Stimulated activated CD4-positive, alpha-beta T cell treated with anti-CD3 and anti-CD28 coated beads, Interleukin-4, amount 100 ng/mL, for 4 hours (primary cell): Measurements from ENCODE around the gene ETDB.
A peak's percentile ranks its signal among the peaks of the same experiment; 100 is the strongest.
"Not testable (repeated sequence)": the region's sequence is repeated elsewhere in the genome, so short reads cannot be mapped to it uniquely, and the experiment has no call there.

ENCODE experiments used
- DNase-seq, 2 experiments: peaks; one replicate each; pipeline ENCODE4 v3.0.0-alpha.2; 2020

ETDB gene

GRCh38 chrX:135120056-135120576 is at the start of gene ETDB:
TSS of gene ETDB (minus strand) at chrX:135120526. CDS start at chrX:135119261, 1,265 bp downstream.
- not testable (repeated sequence) for DNase-seq

GRCh38 chrX:135169534-135169933 is 49.2 kb upstream of the ETDB start:
- DNase-seq: not testable (repeated sequence)

- no peak for DNase-seq
Observed at GRCh38 chrX:135168486-135168885, 48.2 kb upstream of the ETDB start.

- DNase-seq: not testable (repeated sequence)
Observed at GRCh38 chrX:135154688-135155087, 34.4 kb upstream of the ETDB start.

GRCh38 chrX:135126145-135126544 is 5.8 kb upstream of the ETDB start:
- not testable (repeated sequence) for DNase-seq

GRCh38 chrX:135116064-135116463 is 4.3 kb downstream of the ETDB start:
- DNase-seq: not testable (repeated sequence)

- no peak for DNase-seq
Observed at GRCh38 chrX:135114392-135114791, 5.9 kb downstream of the ETDB start.

- no peak for DNase-seq
Observed at GRCh38 chrX:135112743-135113142, 7.6 kb downstream of the ETDB start.

GRCh38 chrX:135112096-135112729 is 8.1 kb downstream of the ETDB start:
- DNase-seq: no peak

- DNase-seq: no peak
Observed at GRCh38 chrX:135109554-135109953, 10.8 kb downstream of the ETDB start.

- DNase-seq: no peak
Observed at GRCh38 chrX:135099493-135099783, 20.9 kb downstream of the ETDB start.

- not testable (repeated sequence) for DNase-seq
Observed at GRCh38 chrX:135097196-135097744, 23.1 kb downstream of the ETDB start.

GRCh38 chrX:135095715-135096114 is 24.6 kb downstream of the ETDB start:
- DNase-seq: no peak

GRCh38 chrX:135094726-135095125 is 25.6 kb downstream of the ETDB start:
- DNase-seq: no peak

- no peak for DNase-seq
Observed at GRCh38 chrX:135089126-135089525, 31.2 kb downstream of the ETDB start.

GRCh38 chrX:135087867-135088266 is 32.5 kb downstream of the ETDB start:
- DNase-seq: no peak

GRCh38 chrX:135086197-135086854 is 34.0 kb downstream of the ETDB start:
- DNase-seq: peak; percentile 5 to 38

- no peak for DNase-seq
Observed at GRCh38 chrX:135081693-135082404, 38.5 kb downstream of the ETDB start.
